HG03558 (cell line): ENCODE data around the gene ENTREP1.

Experiments
- ATAC-seq: cut with Tn5 transposase; IDR thresholded peaks from one replicate; pipeline ENCODE4 v1.9.1; 2021; ENCODE audit warnings: moderate number of reproducible peaks; ENCODE audit not compliant: unreplicated experiment; ENCODE audit errors: extremely low read depth

Gene ENTREP1

GRCh38 chr9:69357821-69358220 lies 32.8 kb downstream of the ENTREP1 start:
- no peak for ATAC-seq

- ATAC-seq: no peak
Measured at GRCh38 chr9:69363191-69363590, 38.2 kb downstream of the ENTREP1 start.

GRCh38 chr9:69364510-69365150 lies 39.6 kb downstream of the ENTREP1 start:
- ATAC-seq: no peak

- ATAC-seq: no peak
Measured at GRCh38 chr9:69370430-69370829, 45.4 kb downstream of the ENTREP1 start.

GRCh38 chr9:69371001-69371400 lies 46.0 kb downstream of the ENTREP1 start:
- ATAC-seq: no peak

- ATAC-seq: no peak
Measured at GRCh38 chr9:69376651-69377050, 51.6 kb downstream of the ENTREP1 start.

GRCh38 chr9:69377291-69377690 lies 52.3 kb downstream of the ENTREP1 start:
- ATAC-seq: no peak

- no peak for ATAC-seq
Measured at GRCh38 chr9:69377981-69378380, 53.0 kb downstream of the ENTREP1 start.

GRCh38 chr9:69379270-69379982 lies 54.4 kb downstream of the ENTREP1 start:
- ATAC-seq: no peak

- ATAC-seq: no peak
Measured at GRCh38 chr9:69380301-69380700, 55.3 kb downstream of the ENTREP1 start.

- ATAC-seq: no peak
Measured at GRCh38 chr9:69380811-69381210, 55.8 kb downstream of the ENTREP1 start.

GRCh38 chr9:69382135-69382534 lies 57.1 kb downstream of the ENTREP1 start:
- no peak for ATAC-seq

GRCh38 chr9:69385581-69386033 lies 60.6 kb downstream of the ENTREP1 start:
- ATAC-seq: no peak

GRCh38 chr9:69386651-69387050 lies 61.6 kb downstream of the ENTREP1 start:
- ATAC-seq: no peak

GRCh38 chr9:69388596-69388995 lies 63.6 kb downstream of the ENTREP1 start:
- no peak for ATAC-seq

- no peak for ATAC-seq
Measured at GRCh38 chr9:69389437-69389995, 64.5 kb downstream of the ENTREP1 start.

GRCh38 chr9:69391487-69391886 lies 66.5 kb downstream of the ENTREP1 start:
- no peak for ATAC-seq

- ATAC-seq: no peak
Measured at GRCh38 chr9:69391946-69392345, 66.9 kb downstream of the ENTREP1 start.

GRCh38 chr9:69392826-69393225 lies 67.8 kb downstream of the ENTREP1 start:
- ATAC-seq: no peak

- no peak for ATAC-seq
Measured at GRCh38 chr9:69393425-69393824, 68.4 kb downstream of the ENTREP1 start.

GRCh38 chr9:69395718-69396117 lies 70.7 kb downstream of the ENTREP1 start:
- ATAC-seq: no peak

GRCh38 chr9:69396759-69397158 lies 71.7 kb downstream of the ENTREP1 start:
- ATAC-seq: no peak
